Ovary (tissue), 3 donors: Measurements from ENCODE around the gene MED31.

Experiments
- EP300 ChIP-seq: sonication (generic); formaldehyde crosslinking; IDR thresholded peaks from one replicate; pipeline ENCODE4 v1.6.1; 2017; ENCODE audit warnings: antibody characterized with exemption
- POLR2A ChIP-seq: fragments of 450-650 bp; IDR thresholded peaks from one replicate; pipeline ENCODE4 v1.6.1; 2017; ENCODE audit warnings: antibody characterized with exemption, mild to moderate bottlenecking, moderate library complexity
- TF ChIP-seq, protein P1 (sequence below), 3 donors: fragments of 450-650 bp in 2 of 3; fragments of 200-600 bp in 1 of 3; IDR thresholded peaks; one replicate each; pipeline versions ENCODE4 v1.5.1 to v1.8.0; 2016 to 2022; ENCODE audit warnings: antibody characterized with exemption in 3 of 3, mild to moderate bottlenecking in 1 of 3
- donor health status: DM: no; HTN: no; CAD: no.

- TF ChIP-seq, protein P1, sequence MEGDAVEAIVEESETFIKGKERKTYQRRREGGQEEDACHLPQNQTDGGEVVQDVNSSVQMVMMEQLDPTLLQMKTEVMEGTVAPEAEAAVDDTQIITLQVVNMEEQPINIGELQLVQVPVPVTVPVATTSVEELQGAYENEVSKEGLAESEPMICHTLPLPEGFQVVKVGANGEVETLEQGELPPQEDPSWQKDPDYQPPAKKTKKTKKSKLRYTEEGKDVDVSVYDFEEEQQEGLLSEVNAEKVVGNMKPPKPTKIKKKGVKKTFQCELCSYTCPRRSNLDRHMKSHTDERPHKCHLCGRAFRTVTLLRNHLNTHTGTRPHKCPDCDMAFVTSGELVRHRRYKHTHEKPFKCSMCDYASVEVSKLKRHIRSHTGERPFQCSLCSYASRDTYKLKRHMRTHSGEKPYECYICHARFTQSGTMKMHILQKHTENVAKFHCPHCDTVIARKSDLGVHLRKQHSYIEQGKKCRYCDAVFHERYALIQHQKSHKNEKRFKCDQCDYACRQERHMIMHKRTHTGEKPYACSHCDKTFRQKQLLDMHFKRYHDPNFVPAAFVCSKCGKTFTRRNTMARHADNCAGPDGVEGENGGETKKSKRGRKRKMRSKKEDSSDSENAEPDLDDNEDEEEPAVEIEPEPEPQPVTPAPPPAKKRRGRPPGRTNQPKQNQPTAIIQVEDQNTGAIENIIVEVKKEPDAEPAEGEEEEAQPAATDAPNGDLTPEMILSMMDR (IDR thresholded peaks at IDR 0.05) = no peak
- TF ChIP-seq POLR2A (no peak), EP300 (no peak)
Measured at GRCh38 chr17:6666557-6666956, 15.2 kb upstream of the MED31 start.
